Measurements from ENCODE around the gene NMUR1. TPM values are rescaled to one million over a fixed set of nuclear protein-coding genes. Genes with fewer than 3 reads are reported as not detected.

The NMUR1 gene
- polyA plus RNA-seq, 1 of the 3 experiments (the other 2 are of a cell fraction), result not detected

- TF ChIP-seq NFIC (IDR thresholded peaks at IDR 0.05; ENCODE audit: borderline replicate concordance), result no peak
- no peak for TF ChIP-seq TCF12 (IDR thresholded peaks at IDR 0.05)
- TF ChIP-seq TEAD4 (IDR thresholded peaks at IDR 0.05; ENCODE audit: borderline replicate concordance, insufficient read depth), result no peak
- peak; percentile 69 for TF ChIP-seq RFX5 (IDR thresholded peaks at IDR 0.05; ENCODE audit: low read length)
- no peak for TF ChIP-seq ZBTB33 (IDR thresholded peaks at IDR 0.05; ENCODE audit: borderline replicate concordance, low read depth)
- no peak for TF ChIP-seq RAD21 (IDR thresholded peaks at IDR 0.05; ENCODE audit: low read length)
- no peak for TF ChIP-seq PBX3 (IDR thresholded peaks at IDR 0.05)
- TF ChIP-seq MEF2A (IDR thresholded peaks at IDR 0.05; ENCODE audit: borderline replicate concordance, low read depth), result no peak
- TF ChIP-seq TAF1 (IDR thresholded peaks at IDR 0.05; ENCODE audit: borderline replicate concordance, low read depth, low read length), result peak; percentile 62; the same call in 1 of the 2 replicates
- no peak for TF ChIP-seq RCOR1 (IDR thresholded peaks at IDR 0.05; ENCODE audit: low read length)
Observed at GRCh38 chr2:231514225-231514950, 15.9 kb downstream of the NMUR1 start (continued).

GRCh38 chr2:231513746-231514224, 16.5 kb downstream of the NMUR1 start:
- peak overlapping the region; percentile 58 to 86 for H3K27ac ChIP-seq (ENCODE audit: low read depth in 2 of 2, low read length in 1 of 2)
- WGBS (ENCODE audit: low lambda C conversion rate), result 27% methylated on average over 6 of the region's 7 CpGs
- no peaks in the 10 kb centered on the region for H3K36me3 ChIP-seq (replicated peaks in 1 of 2; ENCODE audit: control insufficient read depth in 1 of 2, insufficient read depth in 2 of 2, low read length in 1 of 2)
- no peaks in the 10 kb centered on the region for H3K9me2 ChIP-seq
- H3F3A ChIP-seq (replicated peaks; ENCODE audit: insufficient read depth), result peaks cover 14% of the 10 kb centered on the region
- no peaks in the 10 kb centered on the region for H4K20me1 ChIP-seq (ENCODE audit: insufficient read depth)
- H3K27me3 ChIP-seq (ENCODE audit: insufficient read depth), result no peaks in the 10 kb centered on the region
- peaks cover 0 to 5% of the 10 kb centered on the region in 2 experiments; a peak in 2 of 4 replicates for H3K4me1 ChIP-seq (ENCODE audit: control insufficient read depth in 1 of 2, insufficient read depth in 2 of 2, low read depth in 1 of 2, low read length in 1 of 2)
- POLR2A ChIA-PET, result interaction anchor here (0.6 to 1.0 kb wide), 2 partner anchors 50 to 264 kb away, joined by 3 to 9 read pairs; partner anchors contain the start of gene NCL
- peak overlapping the region; percentile 97 for H2AFZ ChIP-seq (ENCODE audit: low read depth)
- peak overlapping the region; percentile 86 to 89 for H3K4me3 ChIP-seq (ENCODE audit: low read depth in 2 of 2, low read length in 1 of 2)
- H3K9ac ChIP-seq, result peak overlapping the region; percentile 86
- DNase-seq, result no peak
- CTCF ChIA-PET, result interaction anchor here (1.0 to 1.9 kb wide), 4 partner anchors 16 to 161 kb away, joined by 3 to 6 read pairs (median 4); partner anchors contain the start of gene NMUR1
- H3K4me2 ChIP-seq, result peak overlapping the region; percentile 96
- no peaks in the 10 kb centered on the region for H3K9me3 ChIP-seq
- H3K79me2 ChIP-seq (ENCODE audit: insufficient read depth), result no peaks in the 10 kb centered on the region
- no peak for TF ChIP-seq ZBTB33 (IDR thresholded peaks at IDR 0.05; ENCODE audit: borderline replicate concordance, low read depth)
- TF ChIP-seq RFX5 (IDR thresholded peaks at IDR 0.05; ENCODE audit: low read length), result no peak
- TF ChIP-seq YY1 (IDR thresholded peaks at IDR 0.05; ENCODE audit: low read depth), result no peak
- no peak for TF ChIP-seq MAX (IDR thresholded peaks at IDR 0.05; ENCODE audit: low read depth)
- TF ChIP-seq GABPA (IDR thresholded peaks at IDR 0.05; ENCODE audit: low read depth), result no peak
- TF ChIP-seq FOSL2 (IDR thresholded peaks at IDR 0.05; ENCODE audit: borderline replicate concordance, low read depth), result no peak
- TF ChIP-seq IRF3 (IDR thresholded peaks at IDR 0.05; ENCODE audit: low read depth, low read length), result no peak
- TF ChIP-seq FOXM1 (IDR thresholded peaks at IDR 0.05; ENCODE audit: low read depth), result no peak
- no peak for TF ChIP-seq EZH2phosphoT487 (IDR thresholded peaks at IDR 0.05; ENCODE audit: borderline replicate concordance, low read depth)
- no peak for TF ChIP-seq SIN3A (IDR thresholded peaks at IDR 0.05; ENCODE audit: borderline replicate concordance, low read depth, low read length)
- no peak for TF ChIP-seq SMC3 (IDR thresholded peaks at IDR 0.05; ENCODE audit: low read depth, low read length)
- TF ChIP-seq POLR2AphosphoS5 (IDR thresholded peaks at IDR 0.05; ENCODE audit: low read depth, low read length), result no peak
- no peak for TF ChIP-seq EP300 (IDR thresholded peaks at IDR 0.05; ENCODE audit: borderline replicate concordance in 1 of 2, low read depth in 1 of 2, low read length in 1 of 2)
- no peak for TF ChIP-seq TEAD4 (IDR thresholded peaks at IDR 0.05; ENCODE audit: borderline replicate concordance, insufficient read depth)
- no peak for TF ChIP-seq RCOR1 (IDR thresholded peaks at IDR 0.05; ENCODE audit: low read length)
- TF ChIP-seq RXRA (IDR thresholded peaks at IDR 0.05; ENCODE audit: borderline replicate concordance, low read depth), result no peak
- TF ChIP-seq PBX3 (IDR thresholded peaks at IDR 0.05), result no peak

Measured in SK-N-SH (cell line).